NCI-H345 (cell line): Measurements from ENCODE around the gene DIPK1B.

Experiments used
- DNase-seq: peaks from one replicate; lab custom pipeline; 2025; lab: John Stamatoyannopoulos, UW

Gene DIPK1B

GRCh38 chr9:136720251-136720897, 8.0 kb downstream of the DIPK1B start:
- DNase-seq: peak; percentile 49

- DNase-seq: no peak
Observed at GRCh38 chr9:136720898-136721338, 8.5 kb downstream of the DIPK1B start.

- DNase-seq: peak; percentile 30
Observed at GRCh38 chr9:136721339-136722092, 9.1 kb downstream of the DIPK1B start.

GRCh38 chr9:136722093-136722968, 10.0 kb downstream of the DIPK1B start:
- no peak for DNase-seq

- DNase-seq: no peak
Observed at GRCh38 chr9:136722969-136723356, 10.6 kb downstream of the DIPK1B start.

- no peak for DNase-seq
Observed at GRCh38 chr9:136723362-136723976, 11.1 kb downstream of the DIPK1B start.

GRCh38 chr9:136723989-136724388, 11.6 kb downstream of the DIPK1B start:
- no peak for DNase-seq

- no peak for DNase-seq
Observed at GRCh38 chr9:136724772-136725171, 12.4 kb downstream of the DIPK1B start.

GRCh38 chr9:136725612-136726011, 13.2 kb downstream of the DIPK1B start:
- no peak for DNase-seq

GRCh38 chr9:136726118-136726517, 13.7 kb downstream of the DIPK1B start:
- DNase-seq: no peak

GRCh38 chr9:136726631-136727191, 14.3 kb downstream of the DIPK1B start:
- no peak for DNase-seq

- DNase-seq: peak; percentile 82
Observed at GRCh38 chr9:136728080-136728547, 15.7 kb downstream of the DIPK1B start.

GRCh38 chr9:136728548-136729123, 16.3 kb downstream of the DIPK1B start:
- no peak for DNase-seq

- DNase-seq: no peak
Observed at GRCh38 chr9:136729144-136729543, 16.8 kb downstream of the DIPK1B start.

GRCh38 chr9:136729926-136730325, 17.6 kb downstream of the DIPK1B start:
- DNase-seq: no peak

GRCh38 chr9:136732444-136733178, 20.2 kb downstream of the DIPK1B start:
- DNase-seq: no peak

GRCh38 chr9:136733611-136734010, 21.2 kb downstream of the DIPK1B start:
- DNase-seq: no peak

- no peak for DNase-seq
Observed at GRCh38 chr9:136734837-136735496, 22.6 kb downstream of the DIPK1B start.

- no peak for DNase-seq
Observed at GRCh38 chr9:136735812-136736480, 23.6 kb downstream of the DIPK1B start.
